ENCODE results near the gene PEA15. TPM values are rescaled to one million over a fixed set of nuclear protein-coding genes. Genes with fewer than 3 reads are reported as not detected.
A peak's percentile ranks its signal among the peaks of the same experiment; 100 is the strongest.

Gene PEA15
- total RNA-seq, 1 donor from 2014 or later: 44.6 TPM

DNA sequence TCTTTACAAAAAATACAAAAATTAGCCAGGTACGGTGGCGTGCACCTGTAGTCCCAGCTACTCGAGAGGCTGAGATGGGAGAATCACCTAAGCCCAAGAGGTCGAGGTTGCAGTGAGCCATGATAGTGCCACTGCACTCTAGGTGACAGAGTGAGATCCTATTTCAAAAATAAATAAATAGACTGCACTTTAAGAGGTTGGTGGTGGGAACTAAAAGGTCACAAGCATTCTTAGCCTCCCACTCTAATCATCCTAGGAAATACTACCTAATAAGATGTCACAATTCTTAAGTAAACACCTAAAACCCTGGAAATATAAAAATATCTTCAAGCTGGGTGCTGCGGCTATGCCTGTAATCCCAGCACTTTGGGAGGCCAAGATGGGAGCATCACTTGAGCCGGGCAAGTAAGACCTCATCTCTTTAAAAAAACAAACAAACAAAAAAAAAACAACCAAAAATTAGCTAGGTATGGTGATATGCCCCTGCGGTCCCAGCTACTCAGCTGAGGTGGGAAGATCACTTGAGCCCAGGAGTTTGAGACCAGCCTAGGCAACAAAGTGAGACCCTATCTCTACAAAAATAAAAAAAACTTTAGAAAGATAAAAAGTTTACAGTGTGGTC, 53.1 kb downstream of the PEA15 start:
- Mint-ChIP-seq H3K27ac (ENCODE audit: unreplicated experiment) (no peak overlapping the region), H3K4me3 (ENCODE audit: unreplicated experiment) (no peak overlapping the region), H3K4me1 (ENCODE audit: low read depth, unreplicated experiment) (peaks cover 15% of the 10 kb centered on the region), H3K9me3 (ENCODE audit: unreplicated experiment) (peaks cover 8% of the 10 kb centered on the region), H3K27me3 (ENCODE audit: unreplicated experiment) (peaks cover 5% of the 10 kb centered on the region), H3K36me3 (ENCODE audit: unreplicated experiment) (no peaks in the 10 kb centered on the region)
- DNase-seq: no peak
- TF ChIP-seq, protein P1, sequence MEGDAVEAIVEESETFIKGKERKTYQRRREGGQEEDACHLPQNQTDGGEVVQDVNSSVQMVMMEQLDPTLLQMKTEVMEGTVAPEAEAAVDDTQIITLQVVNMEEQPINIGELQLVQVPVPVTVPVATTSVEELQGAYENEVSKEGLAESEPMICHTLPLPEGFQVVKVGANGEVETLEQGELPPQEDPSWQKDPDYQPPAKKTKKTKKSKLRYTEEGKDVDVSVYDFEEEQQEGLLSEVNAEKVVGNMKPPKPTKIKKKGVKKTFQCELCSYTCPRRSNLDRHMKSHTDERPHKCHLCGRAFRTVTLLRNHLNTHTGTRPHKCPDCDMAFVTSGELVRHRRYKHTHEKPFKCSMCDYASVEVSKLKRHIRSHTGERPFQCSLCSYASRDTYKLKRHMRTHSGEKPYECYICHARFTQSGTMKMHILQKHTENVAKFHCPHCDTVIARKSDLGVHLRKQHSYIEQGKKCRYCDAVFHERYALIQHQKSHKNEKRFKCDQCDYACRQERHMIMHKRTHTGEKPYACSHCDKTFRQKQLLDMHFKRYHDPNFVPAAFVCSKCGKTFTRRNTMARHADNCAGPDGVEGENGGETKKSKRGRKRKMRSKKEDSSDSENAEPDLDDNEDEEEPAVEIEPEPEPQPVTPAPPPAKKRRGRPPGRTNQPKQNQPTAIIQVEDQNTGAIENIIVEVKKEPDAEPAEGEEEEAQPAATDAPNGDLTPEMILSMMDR (IDR thresholded peaks at IDR 0.05; ENCODE audit: partially characterized antibody, unreplicated experiment): no peak

DNA sequence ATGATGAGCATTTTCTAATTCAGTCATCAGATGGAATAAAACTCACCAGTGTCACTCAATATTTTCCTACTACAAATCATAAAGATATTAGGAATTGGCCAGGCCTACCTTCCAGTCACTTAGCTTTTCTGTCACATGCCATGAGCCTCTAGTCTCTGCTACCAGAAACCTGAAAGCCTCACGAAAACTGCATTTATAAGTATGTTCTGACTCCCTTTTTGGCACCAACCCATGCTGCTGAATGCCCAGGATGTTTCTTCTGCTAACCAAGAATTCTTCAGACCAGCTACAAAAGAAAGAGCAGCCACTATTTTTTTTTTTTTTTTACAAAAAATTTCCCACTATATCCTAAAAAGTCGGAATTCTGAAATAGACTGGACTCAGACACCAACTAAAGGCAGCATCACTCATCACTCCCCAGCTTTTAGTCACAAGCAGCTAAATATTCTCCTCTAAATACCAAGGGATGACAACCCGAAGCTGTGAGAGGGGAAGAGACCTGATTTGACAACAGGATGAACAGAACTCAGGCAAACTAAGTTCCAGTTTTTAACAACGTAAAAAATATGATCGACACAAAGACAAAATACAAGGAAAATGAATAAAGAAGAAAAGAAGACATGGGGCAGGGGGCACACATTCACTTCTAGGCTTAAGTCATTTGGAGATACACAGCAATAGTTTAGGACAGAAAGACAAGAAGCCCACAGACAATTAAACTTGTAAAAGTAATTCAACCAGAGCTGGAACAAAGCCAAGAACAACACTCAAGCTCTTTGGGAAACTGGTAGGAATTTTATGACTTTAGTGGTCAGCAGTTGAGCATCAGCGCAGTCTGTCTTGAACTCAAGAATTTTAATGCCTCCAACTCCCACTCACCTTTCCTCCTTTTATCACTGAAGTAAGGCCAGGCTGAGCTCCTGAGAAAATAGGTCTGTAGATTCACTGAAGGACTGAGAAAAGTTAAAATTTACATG, 55.5 kb downstream of the PEA15 start:
- Mint-ChIP-seq H3K36me3 (ENCODE audit: unreplicated experiment) (no peaks in the 10 kb centered on the region), H3K27me3 (ENCODE audit: unreplicated experiment) (peaks cover 5% of the 10 kb centered on the region), H3K27ac (ENCODE audit: unreplicated experiment) (peak overlapping the region; percentile 97), H3K9me3 (ENCODE audit: unreplicated experiment) (peaks cover 10% of the 10 kb centered on the region), H3K4me1 (ENCODE audit: low read depth, unreplicated experiment) (peaks cover 18% of the 10 kb centered on the region), H3K4me3 (ENCODE audit: unreplicated experiment) (peak overlapping the region; percentile 97)
- DNase-seq: no peak
- TF ChIP-seq, protein P1 (IDR thresholded peaks at IDR 0.05; ENCODE audit: partially characterized antibody, unreplicated experiment): no peak

DNA sequence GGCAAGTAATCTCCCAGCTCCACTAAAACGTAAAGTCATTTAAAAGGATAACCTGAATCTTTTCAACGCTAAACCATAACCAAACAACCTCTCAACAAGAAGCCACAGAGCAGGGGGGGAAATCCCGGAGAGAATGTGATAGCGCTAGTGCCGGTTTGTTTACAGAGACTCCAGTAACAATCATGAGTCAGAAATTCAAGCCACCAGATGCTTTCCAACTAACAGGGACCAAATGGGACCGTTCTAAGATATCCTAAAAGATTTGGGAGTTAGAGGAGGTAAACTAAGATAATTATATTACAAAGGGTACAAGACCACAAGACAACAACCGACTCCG, 56.3 kb downstream of the PEA15 start:
- no peak for DNase-seq
- peaks cover 11% of the 10 kb centered on the region for H3K9me3 Mint-ChIP-seq (ENCODE audit: unreplicated experiment)

DNA sequence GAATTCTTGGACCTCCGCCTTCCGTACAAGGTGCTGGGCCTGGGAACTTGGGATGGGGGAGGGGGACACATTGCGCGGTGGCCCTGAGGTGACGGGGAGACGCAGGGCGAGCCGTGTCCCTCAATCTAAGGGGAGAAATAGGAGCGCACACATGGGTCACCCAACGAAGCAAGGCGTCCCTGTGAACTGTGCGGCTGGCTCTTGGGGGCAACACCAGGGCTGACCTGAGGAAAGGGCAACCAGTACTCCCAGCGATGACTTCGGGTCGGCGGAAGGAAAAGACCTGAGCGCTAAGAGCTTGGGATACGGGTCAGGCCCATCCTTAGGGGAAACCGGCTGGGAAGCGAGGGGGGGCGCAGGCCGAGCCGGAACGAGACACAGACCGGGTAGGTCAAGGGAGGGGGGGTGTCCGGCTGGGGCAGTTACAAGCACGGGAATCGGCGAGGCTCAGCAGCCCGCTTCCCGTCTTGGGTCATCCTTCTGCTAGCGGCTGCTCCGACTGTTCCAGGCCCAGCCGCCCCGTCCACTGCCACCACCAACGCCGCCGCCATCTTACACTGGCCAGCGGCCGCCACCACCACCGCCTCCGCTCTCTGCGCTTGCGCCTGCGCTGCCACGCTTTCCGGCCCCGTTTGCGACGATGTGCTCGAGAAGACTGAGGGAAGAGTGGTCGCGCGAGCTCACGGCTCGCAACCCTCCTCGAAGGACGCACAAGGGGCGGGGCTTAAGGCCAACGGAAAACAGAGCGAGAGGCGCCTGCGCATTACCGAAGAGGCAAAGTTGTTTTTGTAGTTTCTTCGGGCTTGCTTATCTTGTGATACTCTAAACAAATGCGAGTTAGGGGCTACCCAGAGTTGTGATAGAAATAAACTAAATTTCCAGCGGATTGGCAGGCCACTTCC, 57.0 kb downstream of the PEA15 start, which contains the start of gene DCAF8:
TSS of gene DCAF8 (minus strand) at position 657 of the 902 bp plus-strand sequence. CDS start 18,541 bp downstream, outside the sequence.
- Mint-ChIP-seq H3K4me1 (ENCODE audit: low read depth, unreplicated experiment) (peaks cover 18% of the 10 kb centered on the region), H3K4me3 (ENCODE audit: unreplicated experiment) (peak within 1 kb of the TSS; percentile 97), H3K36me3 (ENCODE audit: unreplicated experiment) (no peaks in the 10 kb centered on the region), H3K27ac (ENCODE audit: unreplicated experiment) (peak within 1 kb of the TSS; percentile 97), H3K9me3 (ENCODE audit: unreplicated experiment) (peaks cover 11% of the 10 kb centered on the region), H3K27me3 (ENCODE audit: unreplicated experiment) (peaks cover 5% of the 10 kb centered on the region)
- peak; percentile 99 for DNase-seq
- TF ChIP-seq, protein P1 (IDR thresholded peaks at IDR 0.05; ENCODE audit: partially characterized antibody, unreplicated experiment): no peak

More for the DNA sequence above, 56.3 kb downstream of the PEA15 start:
- peak overlapping the region; percentile 97 for H3K27ac Mint-ChIP-seq (ENCODE audit: unreplicated experiment)
- H3K4me1 Mint-ChIP-seq (ENCODE audit: low read depth, unreplicated experiment): peaks cover 18% of the 10 kb centered on the region
- TF ChIP-seq, protein P1 (IDR thresholded peaks at IDR 0.05; ENCODE audit: partially characterized antibody, unreplicated experiment): no peak
- peak overlapping the region; percentile 97 for H3K4me3 Mint-ChIP-seq (ENCODE audit: unreplicated experiment)
- no peaks in the 10 kb centered on the region for H3K36me3 Mint-ChIP-seq (ENCODE audit: unreplicated experiment)
- H3K27me3 Mint-ChIP-seq (ENCODE audit: unreplicated experiment): peaks cover 5% of the 10 kb centered on the region
